Measurements from ENCODE around the gene NCCRP1. TPM values are rescaled to one million over a fixed set of nuclear protein-coding genes. Genes with fewer than 3 reads are reported as not detected.

NCCRP1 gene
- total RNA-seq, 4 donors from 2014 or later = 0.45 to 0.81 (median 0.78) TPM; not detected in 1

DNA sequence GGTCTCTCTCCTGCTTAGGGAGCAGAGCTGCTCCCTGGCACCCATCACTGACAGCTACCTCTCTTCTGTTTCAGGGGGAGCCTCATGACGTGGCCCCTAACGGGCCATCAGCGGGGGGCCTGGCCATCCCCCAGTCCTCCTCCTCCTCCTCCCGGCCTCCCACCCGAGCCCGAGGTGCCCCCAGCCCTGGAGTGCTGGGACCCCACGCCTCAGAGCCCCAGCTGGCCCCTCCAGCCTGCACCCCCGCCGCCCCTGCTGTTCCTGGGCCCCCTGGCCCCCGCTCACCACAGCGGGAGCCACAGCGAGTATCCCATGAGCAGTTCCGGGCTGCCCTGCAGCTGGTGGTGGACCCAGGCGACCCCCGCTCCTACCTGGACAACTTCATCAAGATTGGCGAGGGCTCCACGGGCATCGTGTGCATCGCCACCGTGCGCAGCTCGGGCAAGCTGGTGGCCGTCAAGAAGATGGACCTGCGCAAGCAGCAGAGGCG, 23.2 kb upstream of the NCCRP1 start:
- Histone ChIP-seq H3K27ac (no peak overlapping the region), H3K4me1 (peaks cover 0 to 2% of the 10 kb centered on the region in 2 donors), H3K36me3 (peaks cover 41 to 65% of the 10 kb centered on the region in 2 donors), H3K9me3 (no peaks in the 10 kb centered on the region), H3K27me3 (no peaks in the 10 kb centered on the region), H3K4me3 (replicated peaks in 1 of 3) (no peak overlapping the region)
- intact Hi-C loops (cut with DNase I) = loop anchor here (5.0 kb wide), 1 partner anchor 46 kb away; the partner anchor contains the start of gene PAK4
- 95 to 96% methylated on average over 19 to 25 of the region's 25 CpGs for WGBS, 2 donors
- TF ChIP-seq POLR2A (IDR thresholded peaks at IDR 0.05) = no peak
- TF ChIP-seq, protein P1, sequence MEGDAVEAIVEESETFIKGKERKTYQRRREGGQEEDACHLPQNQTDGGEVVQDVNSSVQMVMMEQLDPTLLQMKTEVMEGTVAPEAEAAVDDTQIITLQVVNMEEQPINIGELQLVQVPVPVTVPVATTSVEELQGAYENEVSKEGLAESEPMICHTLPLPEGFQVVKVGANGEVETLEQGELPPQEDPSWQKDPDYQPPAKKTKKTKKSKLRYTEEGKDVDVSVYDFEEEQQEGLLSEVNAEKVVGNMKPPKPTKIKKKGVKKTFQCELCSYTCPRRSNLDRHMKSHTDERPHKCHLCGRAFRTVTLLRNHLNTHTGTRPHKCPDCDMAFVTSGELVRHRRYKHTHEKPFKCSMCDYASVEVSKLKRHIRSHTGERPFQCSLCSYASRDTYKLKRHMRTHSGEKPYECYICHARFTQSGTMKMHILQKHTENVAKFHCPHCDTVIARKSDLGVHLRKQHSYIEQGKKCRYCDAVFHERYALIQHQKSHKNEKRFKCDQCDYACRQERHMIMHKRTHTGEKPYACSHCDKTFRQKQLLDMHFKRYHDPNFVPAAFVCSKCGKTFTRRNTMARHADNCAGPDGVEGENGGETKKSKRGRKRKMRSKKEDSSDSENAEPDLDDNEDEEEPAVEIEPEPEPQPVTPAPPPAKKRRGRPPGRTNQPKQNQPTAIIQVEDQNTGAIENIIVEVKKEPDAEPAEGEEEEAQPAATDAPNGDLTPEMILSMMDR (IDR thresholded peaks at IDR 0.05) = no peak
- DNase-seq = no peak

DNA sequence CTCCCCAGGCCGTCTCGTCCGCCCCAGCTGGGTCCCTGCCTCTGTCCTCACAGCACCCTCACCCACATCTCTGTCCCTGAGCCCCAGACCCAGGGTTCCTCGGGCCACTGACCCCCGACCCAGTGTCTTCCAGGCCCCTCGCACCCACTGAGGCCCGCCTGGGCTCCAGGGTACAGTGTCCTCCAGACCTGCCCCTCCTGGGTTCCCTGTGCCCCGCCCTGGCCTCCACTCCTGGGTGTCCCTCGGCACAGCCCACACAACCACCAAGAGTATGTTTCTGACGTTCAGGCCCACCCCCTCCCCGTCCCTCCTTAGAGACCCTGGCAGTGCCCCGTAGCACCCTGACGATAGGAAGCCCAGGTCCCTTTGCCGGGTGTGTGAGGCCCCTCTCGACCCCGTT, 22.6 kb upstream of the NCCRP1 start:
- Histone ChIP-seq H3K27ac (no peak overlapping the region), H3K4me1 (no peaks in the 10 kb centered on the region), H3K9me3 (no peaks in the 10 kb centered on the region), H3K27me3 (no peaks in the 10 kb centered on the region), H3K4me3 (replicated peaks in 1 of 3) (no peak overlapping the region), H3K36me3 (peaks cover 41 to 69% of the 10 kb centered on the region in 2 donors)
- TF ChIP-seq POLR2A (IDR thresholded peaks at IDR 0.05) = no peak
- TF ChIP-seq, protein P1 (IDR thresholded peaks at IDR 0.05) = no peak
- WGBS, 2 donors = 84 to 89% methylated on average over 16 of the region's 16 CpGs
- DNase-seq = no peak
- intact Hi-C loops (cut with DNase I) = loop anchor here (5.0 kb wide), 1 partner anchor 47 kb away; the partner anchor contains the start of gene PAK4

DNA sequence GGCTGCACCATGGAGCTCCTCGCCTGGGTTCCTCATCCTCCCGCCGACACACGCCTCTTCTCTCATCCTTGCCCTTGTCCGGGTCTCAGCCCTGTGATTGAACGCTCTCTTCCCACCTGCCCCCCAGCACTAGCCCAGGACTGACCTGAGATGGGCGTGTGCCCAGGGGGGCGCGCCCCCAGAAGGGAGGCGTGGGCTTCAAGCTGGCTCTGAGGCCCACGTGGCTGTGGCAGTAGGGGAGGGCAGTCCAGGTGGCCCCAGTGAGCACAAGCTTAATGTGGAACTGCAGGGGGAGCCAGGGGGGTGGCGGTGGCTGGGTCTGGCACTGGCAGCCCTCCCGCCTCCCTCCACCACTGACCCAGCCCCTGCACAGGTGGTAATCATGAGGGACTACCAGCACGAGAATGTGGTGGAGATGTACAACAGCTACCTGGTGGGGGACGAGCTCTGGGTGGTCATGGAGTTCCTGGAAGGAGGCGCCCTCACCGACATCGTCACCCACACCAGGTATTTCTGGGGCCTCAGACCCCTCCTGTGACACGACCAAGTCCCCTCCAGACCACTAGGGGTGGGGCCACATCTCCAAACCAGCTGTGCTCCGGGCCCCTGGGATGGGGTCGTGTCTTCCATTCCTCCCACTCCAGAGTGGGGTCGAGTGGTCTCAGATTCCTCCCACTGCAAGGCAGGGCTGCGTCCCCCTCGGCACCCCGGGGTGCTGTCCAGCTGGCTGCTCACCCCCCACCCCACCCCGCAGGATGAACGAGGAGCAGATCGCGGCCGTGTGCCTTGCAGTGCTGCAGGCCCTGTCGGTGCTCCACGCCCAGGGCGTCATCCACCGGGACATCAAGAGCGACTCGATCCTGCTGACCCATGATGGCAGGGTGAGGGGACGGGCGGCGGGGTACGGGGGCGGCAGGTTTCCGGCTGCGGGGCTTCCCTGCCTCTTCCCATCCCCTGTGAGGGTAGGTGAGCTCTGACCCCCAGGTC, 21.9 kb upstream of the NCCRP1 start:
- intact Hi-C loops (cut with DNase I) = loop anchor here (5.0 kb wide), 1 partner anchor 48 kb away; the partner anchor contains the start of gene PAK4
- Histone ChIP-seq H3K4me1 (peaks cover 3 to 5% of the 10 kb centered on the region in 2 donors), H3K27ac (no peak overlapping the region), H3K4me3 (replicated peaks in 1 of 3) (no peak overlapping the region), H3K36me3 (peaks cover 41 to 67% of the 10 kb centered on the region in 2 donors), H3K9me3 (no peaks in the 10 kb centered on the region), H3K27me3 (no peaks in the 10 kb centered on the region)
- DNase-seq = no peak
- TF ChIP-seq, protein P1 (IDR thresholded peaks at IDR 0.05) = no peak
- no peak for TF ChIP-seq POLR2A (IDR thresholded peaks at IDR 0.05)
- 86 to 91% methylated on average over 13 to 29 of the region's 43 CpGs for WGBS, 2 donors

DNA sequence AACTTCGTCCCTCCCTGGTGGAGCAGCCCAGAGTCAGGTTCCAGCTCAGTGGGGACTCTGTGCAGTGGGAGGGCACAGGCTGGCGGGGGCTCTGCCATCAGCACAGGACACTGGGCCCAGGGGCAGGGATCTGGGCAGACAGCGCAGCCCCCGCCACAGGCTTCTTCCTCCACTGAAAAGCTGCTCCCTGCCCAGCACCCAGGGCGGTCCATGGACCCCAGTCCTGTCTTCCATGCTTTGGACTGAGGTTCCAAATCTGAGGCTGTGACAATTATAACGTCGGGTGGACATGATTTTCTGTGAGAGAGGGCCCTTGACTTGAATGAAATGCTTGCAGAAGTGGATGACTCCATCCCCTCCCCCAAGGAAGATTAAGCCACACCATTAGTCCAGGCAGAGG, 21.2 kb upstream of the NCCRP1 start:
- no peak for DNase-seq

More for the DNA sequence above, 21.2 kb upstream of the NCCRP1 start:
- Histone ChIP-seq H3K27me3 (no peaks in the 10 kb centered on the region), H3K27ac (no peak overlapping the region), H3K4me3 (replicated peaks in 1 of 3) (no peak overlapping the region), H3K36me3 (peaks cover 41 to 61% of the 10 kb centered on the region in 2 donors), H3K9me3 (no peaks in the 10 kb centered on the region), H3K4me1 (peaks cover 5 to 8% of the 10 kb centered on the region in 2 donors)
- TF ChIP-seq POLR2A (IDR thresholded peaks at IDR 0.05) = no peak
- TF ChIP-seq, protein P1 (IDR thresholded peaks at IDR 0.05) = no peak
- WGBS, 2 donors = 79 to 83% methylated on average over 4 to 5 of the region's 7 CpGs
- intact Hi-C loops (cut with DNase I) = no loop called here

Measured in thyroid gland (tissue), 4 donors.